A549 (cell line): ENCODE results near the gene SEMA6B.

Experiments used
- CEBPB ChIP-seq, 2 experiments: fragments of >200 bp in 1 of 2; sonication (Bioruptor Twin) in 1 of 2; formaldehyde crosslinking in 1 of 2; IDR thresholded peaks; 2 replicates each; pipeline ENCODE4 v1.6.1; 2012 to 2016
- EP300 ChIP-seq, 2 experiments: fragments of >200 bp; sonication (Bioruptor Twin); formaldehyde crosslinking; IDR thresholded peaks; 2 replicates in 1 of 2; 3 replicates in 1 of 2; pipeline ENCODE4 v1.6.1; 2016 to 2017
- MAZ ChIP-seq: fragments of 150-350 bp; IDR thresholded peaks from 2 replicates; pipeline ENCODE4 v1.6.1; 2014; ENCODE audit warnings: antibody characterized with exemption, low read depth, low read length, borderline replicate concordance
- MYC ChIP-seq: IDR thresholded peaks from 2 replicates; pipeline ENCODE4 v1.6.1; 2012; ENCODE audit warnings: mild to moderate bottlenecking, inconsistent platforms, low read length, improper control_type of control experiment, borderline replicate concordance
- PBX3 ChIP-seq: IDR thresholded peaks from 2 replicates; pipeline ENCODE4 v1.6.1; 2012
- POLR2A ChIP-seq: IDR thresholded peaks from 2 replicates; pipeline ENCODE4 v1.6.1; 2012; ENCODE audit warnings: mild to moderate bottlenecking, low read length
- REST ChIP-seq: fragments of 200-600 bp; sonication (generic); IDR thresholded peaks from 2 replicates; pipeline ENCODE4 v1.6.1; 2016; ENCODE audit warnings: antibody characterized with exemption, mild to moderate bottlenecking, moderate library complexity
- RFX5 ChIP-seq: fragments of 450-650 bp; IDR thresholded peaks from 2 replicates; pipeline ENCODE4 v1.7.1; 2014; ENCODE audit warnings: antibody characterized with exemption, mild to moderate bottlenecking, moderate library complexity
- SMC3 ChIP-seq: fragments of >200 bp; sonication (Bioruptor Twin); formaldehyde crosslinking; IDR thresholded peaks from 3 replicates; pipeline ENCODE4 v1.6.1; 2018; ENCODE audit warnings: inconsistent platforms
- SREBF2 ChIP-seq: fragments of 450-650 bp; IDR thresholded peaks from 2 replicates; pipeline ENCODE4 v1.6.1; 2014; ENCODE audit warnings: mild to moderate bottlenecking, moderate library complexity
- ZFP36 ChIP-seq: fragments of 450-650 bp; IDR thresholded peaks from 2 replicates; pipeline ENCODE4 v1.6.1; 2014; ENCODE audit warnings: borderline replicate concordance; ENCODE audit not compliant: partially characterized antibody
- TF ChIP-seq, protein P1 (sequence below): fragments of >200 bp; sonication (Bioruptor Twin); formaldehyde crosslinking; IDR thresholded peaks from 3 replicates; pipeline ENCODE4 v1.5.1; 2016
- TF ChIP-seq, protein P2 (sequence below): fragments of >200 bp; sonication (Bioruptor Twin); formaldehyde crosslinking; IDR thresholded peaks from 2 replicates; pipeline ENCODE4 v1.6.1; 2016
- TF ChIP-seq, protein P3 (sequence below): fragments of 150-350 bp; IDR thresholded peaks from 2 replicates; pipeline ENCODE4 v1.6.1; 2014; ENCODE audit warnings: low read depth, mild to moderate bottlenecking, low read length

GRCh38 chr19:4597278-4597974 is 37.9 kb upstream of the SEMA6B start:
- TF ChIP-seq POLR2A (no peak), CEBPB (IDR thresholded peaks at IDR 0.05) (no peak), RFX5 (no peak), REST (no peak), MAZ (no peak), EP300 (IDR thresholded peaks at IDR 0.05) (no peak), SMC3 (no peak), PBX3 (no peak), SREBF2 (no peak), MYC (no peak), ZFP36 (no peak)
- TF ChIP-seq, protein P1, sequence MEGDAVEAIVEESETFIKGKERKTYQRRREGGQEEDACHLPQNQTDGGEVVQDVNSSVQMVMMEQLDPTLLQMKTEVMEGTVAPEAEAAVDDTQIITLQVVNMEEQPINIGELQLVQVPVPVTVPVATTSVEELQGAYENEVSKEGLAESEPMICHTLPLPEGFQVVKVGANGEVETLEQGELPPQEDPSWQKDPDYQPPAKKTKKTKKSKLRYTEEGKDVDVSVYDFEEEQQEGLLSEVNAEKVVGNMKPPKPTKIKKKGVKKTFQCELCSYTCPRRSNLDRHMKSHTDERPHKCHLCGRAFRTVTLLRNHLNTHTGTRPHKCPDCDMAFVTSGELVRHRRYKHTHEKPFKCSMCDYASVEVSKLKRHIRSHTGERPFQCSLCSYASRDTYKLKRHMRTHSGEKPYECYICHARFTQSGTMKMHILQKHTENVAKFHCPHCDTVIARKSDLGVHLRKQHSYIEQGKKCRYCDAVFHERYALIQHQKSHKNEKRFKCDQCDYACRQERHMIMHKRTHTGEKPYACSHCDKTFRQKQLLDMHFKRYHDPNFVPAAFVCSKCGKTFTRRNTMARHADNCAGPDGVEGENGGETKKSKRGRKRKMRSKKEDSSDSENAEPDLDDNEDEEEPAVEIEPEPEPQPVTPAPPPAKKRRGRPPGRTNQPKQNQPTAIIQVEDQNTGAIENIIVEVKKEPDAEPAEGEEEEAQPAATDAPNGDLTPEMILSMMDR = no peak
- TF ChIP-seq, protein P2, sequence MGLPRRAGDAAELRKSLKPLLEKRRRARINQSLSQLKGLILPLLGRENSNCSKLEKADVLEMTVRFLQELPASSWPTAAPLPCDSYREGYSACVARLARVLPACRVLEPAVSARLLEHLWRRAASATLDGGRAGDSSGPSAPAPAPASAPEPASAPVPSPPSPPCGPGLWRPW = no peak
- TF ChIP-seq, protein P3, sequence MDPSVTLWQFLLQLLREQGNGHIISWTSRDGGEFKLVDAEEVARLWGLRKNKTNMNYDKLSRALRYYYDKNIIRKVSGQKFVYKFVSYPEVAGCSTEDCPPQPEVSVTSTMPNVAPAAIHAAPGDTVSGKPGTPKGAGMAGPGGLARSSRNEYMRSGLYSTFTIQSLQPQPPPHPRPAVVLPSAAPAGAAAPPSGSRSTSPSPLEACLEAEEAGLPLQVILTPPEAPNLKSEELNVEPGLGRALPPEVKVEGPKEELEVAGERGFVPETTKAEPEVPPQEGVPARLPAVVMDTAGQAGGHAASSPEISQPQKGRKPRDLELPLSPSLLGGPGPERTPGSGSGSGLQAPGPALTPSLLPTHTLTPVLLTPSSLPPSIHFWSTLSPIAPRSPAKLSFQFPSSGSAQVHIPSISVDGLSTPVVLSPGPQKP = no peak
